Muscle layer of colon (tissue), 2 donors: Measurements from ENCODE around the gene GIMAP7.
"Not testable (repeated sequence)": the region's sequence is repeated elsewhere in the genome, so short reads cannot be mapped to it uniquely, and the experiment has no call there.

Experiments
- H3K27ac ChIP-seq: one replicate; pipeline ENCODE4 v1.7.0; 2013; ENCODE audit warnings: low read depth, mild to moderate bottlenecking, low read length, moderate library complexity
- H3K27me3 ChIP-seq, 2 donors: one replicate each; pipeline ENCODE4 v1.7.0; 2013; ENCODE audit warnings: low read length in 2 of 2, mild to moderate bottlenecking in 2 of 2; ENCODE audit not compliant: insufficient read depth in 2 of 2, control insufficient read depth in 1 of 2
- H3K36me3 ChIP-seq: one replicate; pipeline ENCODE4 v1.7.0; 2013; ENCODE audit warnings: mild to moderate bottlenecking, low read length; ENCODE audit not compliant: insufficient read depth
- H3K4me1 ChIP-seq: one replicate; pipeline ENCODE4 v1.7.0; 2013; ENCODE audit warnings: mild to moderate bottlenecking, low read length; ENCODE audit not compliant: insufficient read depth
- H3K4me3 ChIP-seq, 2 donors: one replicate each; pipeline ENCODE4 v1.7.0; 2013; ENCODE audit warnings: low read length in 2 of 2, low read depth in 1 of 2, mild to moderate bottlenecking in 1 of 2, moderate library complexity in 1 of 2
- H3K9ac ChIP-seq: one replicate; pipeline ENCODE4 v1.7.0; 2013; ENCODE audit warnings: low read length
- H3K9me3 ChIP-seq: one replicate; pipeline ENCODE4 v1.7.0; 2013; ENCODE audit warnings: mild to moderate bottlenecking, low read length
- donor health status: abdominal sarcoma.
- donor health status: Adenocarcinoma of cecum.

GIMAP7 gene

GRCh38 chr7:150515248-150516147 lies 826 bp downstream of the GIMAP7 start:
- Histone ChIP-seq H3K9me3 (no peaks in the 10 kb centered on the region), H3K4me1 (no peaks in the 10 kb centered on the region), H3K27ac (peak overlapping the region; percentile 7), H3K27me3 (no peaks in the 10 kb centered on the region), H3K9ac (no peak overlapping the region), H3K4me3 (peak overlapping the region in 1 of 2 donors; percentile 26), H3K36me3 (no peaks in the 10 kb centered on the region)

GRCh38 chr7:150516956-150517745 lies 2.5 kb downstream of the GIMAP7 start:
- H3K4me3 ChIP-seq = no peak overlapping the region
- no peaks in the 10 kb centered on the region for H3K27me3 ChIP-seq
- H3K36me3 ChIP-seq = no peaks in the 10 kb centered on the region
- no peak overlapping the region for H3K27ac ChIP-seq
- no peak overlapping the region for H3K9ac ChIP-seq
- no peaks in the 10 kb centered on the region for H3K9me3 ChIP-seq
- H3K4me1 ChIP-seq = no peaks in the 10 kb centered on the region

- H3K9ac ChIP-seq = no peak overlapping the region
- no peak overlapping the region for H3K4me3 ChIP-seq
- H3K27ac ChIP-seq = no peak overlapping the region
These were observed 4.6 kb downstream of the GIMAP7 start for GRCh38 chr7:150519310-150519709.

GRCh38 chr7:150520145-150520544 lies 5.5 kb downstream of the GIMAP7 start:
- Histone ChIP-seq H3K36me3 (no peaks in the 10 kb centered on the region), H3K9me3 (no peaks in the 10 kb centered on the region), H3K4me1 (no peaks in the 10 kb centered on the region), H3K27ac (no peak overlapping the region), H3K4me3 (no peak overlapping the region), H3K27me3 (no peaks in the 10 kb centered on the region), H3K9ac (no peak overlapping the region)

More at GRCh38 chr7:150519310-150519709, 4.6 kb downstream of the GIMAP7 start:
- Histone ChIP-seq H3K36me3 (no peaks in the 10 kb centered on the region), H3K27me3 (no peaks in the 10 kb centered on the region), H3K9me3 (no peaks in the 10 kb centered on the region), H3K4me1 (no peaks in the 10 kb centered on the region)

- not testable (repeated sequence) for H3K4me1 ChIP-seq, H3K27ac ChIP-seq, H3K9me3 ChIP-seq, H3K36me3 ChIP-seq, H3K27me3 ChIP-seq, H3K9ac ChIP-seq, H3K4me3 ChIP-seq
These were observed 8.3 kb downstream of the GIMAP7 start for GRCh38 chr7:150522931-150523330.

GRCh38 chr7:150524018-150524417 lies 9.3 kb downstream of the GIMAP7 start:
- no peak overlapping the region for H3K4me3 ChIP-seq
- H3K4me1 ChIP-seq = no peaks in the 10 kb centered on the region
- no peaks in the 10 kb centered on the region for H3K27me3 ChIP-seq
- H3K36me3 ChIP-seq = no peaks in the 10 kb centered on the region
- no peak overlapping the region for H3K9ac ChIP-seq
- no peak overlapping the region for H3K27ac ChIP-seq
- H3K9me3 ChIP-seq = no peaks in the 10 kb centered on the region

- Histone ChIP-seq H3K36me3 (no peaks in the 10 kb centered on the region), H3K27ac (no peak overlapping the region), H3K9me3 (no peaks in the 10 kb centered on the region), H3K9ac (no peak overlapping the region), H3K4me1 (no peaks in the 10 kb centered on the region), H3K4me3 (no peak overlapping the region), H3K27me3 (no peaks in the 10 kb centered on the region)
These were observed 17.0 kb downstream of the GIMAP7 start for GRCh38 chr7:150531704-150532103.

- no peak overlapping the region for H3K27ac ChIP-seq
- no peak overlapping the region for H3K9ac ChIP-seq
- no peaks in the 10 kb centered on the region for H3K36me3 ChIP-seq
- H3K4me1 ChIP-seq = no peaks in the 10 kb centered on the region
- H3K4me3 ChIP-seq = no peak overlapping the region
- no peaks in the 10 kb centered on the region for H3K27me3 ChIP-seq
- peaks cover 10% of the 10 kb centered on the region for H3K9me3 ChIP-seq
These were observed 23.6 kb downstream of the GIMAP7 start for GRCh38 chr7:150538259-150538658.

GRCh38 chr7:150553163-150553562 lies 38.5 kb downstream of the GIMAP7 start:
- Histone ChIP-seq H3K36me3 (no peaks in the 10 kb centered on the region), H3K4me1 (no peaks in the 10 kb centered on the region), H3K27ac (no peak overlapping the region), H3K9me3 (no peaks in the 10 kb centered on the region), H3K4me3 (no peak overlapping the region), H3K9ac (no peak overlapping the region), H3K27me3 (no peaks in the 10 kb centered on the region)

- Histone ChIP-seq H3K27ac (no peak overlapping the region), H3K4me1 (no peaks in the 10 kb centered on the region), H3K9me3 (no peaks in the 10 kb centered on the region), H3K4me3 (no peak overlapping the region), H3K27me3 (no peaks in the 10 kb centered on the region), H3K9ac (no peak overlapping the region), H3K36me3 (no peaks in the 10 kb centered on the region)
These were observed 42.0 kb downstream of the GIMAP7 start for GRCh38 chr7:150556521-150557138.

- Histone ChIP-seq H3K27me3 (no peaks in the 10 kb centered on the region), H3K36me3 (no peaks in the 10 kb centered on the region), H3K9ac (no peak overlapping the region), H3K27ac (no peak overlapping the region), H3K4me1 (no peaks in the 10 kb centered on the region), H3K9me3 (no peaks in the 10 kb centered on the region), H3K4me3 (no peak overlapping the region)
These were observed 45.8 kb downstream of the GIMAP7 start for GRCh38 chr7:150560486-150560885.
